ENCODE data around the gene C12orf42.

Gene C12orf42

DNA sequence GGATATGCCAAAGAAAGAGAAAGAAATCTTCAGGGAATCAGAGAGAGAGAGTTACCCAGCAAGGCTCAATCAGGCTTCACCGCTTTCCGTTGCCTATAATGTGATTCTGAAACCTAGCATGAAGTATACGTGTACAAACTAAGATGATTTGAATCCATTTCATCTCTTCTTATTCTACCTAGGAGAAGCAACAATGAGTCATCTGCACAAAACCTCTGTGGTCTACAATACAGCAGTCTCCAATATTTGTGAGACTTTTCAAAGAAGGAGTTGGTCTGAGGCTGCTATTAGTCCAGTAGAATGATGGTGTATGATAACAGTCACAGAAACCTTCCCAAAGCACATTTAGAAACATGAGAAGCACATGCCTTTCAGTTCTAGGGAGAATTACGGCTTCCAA is 141.9 kb downstream of the C12orf42 start:
- Histone ChIP-seq H3K4me3 (replicated peaks; ENCODE audit: low read depth, low read length) (no peak overlapping the region), H3K27me3 (replicated peaks; ENCODE audit: control insufficient read depth, insufficient read depth, low read length) (no peaks in the 10 kb centered on the region), H3K36me3 (ENCODE audit: control insufficient read depth, insufficient read depth, low read length) (no peaks in the 10 kb centered on the region)
- DNase-seq (ENCODE audit: extremely low read depth, insufficient read length), result no peak
- TF ChIP-seq, protein P1, sequence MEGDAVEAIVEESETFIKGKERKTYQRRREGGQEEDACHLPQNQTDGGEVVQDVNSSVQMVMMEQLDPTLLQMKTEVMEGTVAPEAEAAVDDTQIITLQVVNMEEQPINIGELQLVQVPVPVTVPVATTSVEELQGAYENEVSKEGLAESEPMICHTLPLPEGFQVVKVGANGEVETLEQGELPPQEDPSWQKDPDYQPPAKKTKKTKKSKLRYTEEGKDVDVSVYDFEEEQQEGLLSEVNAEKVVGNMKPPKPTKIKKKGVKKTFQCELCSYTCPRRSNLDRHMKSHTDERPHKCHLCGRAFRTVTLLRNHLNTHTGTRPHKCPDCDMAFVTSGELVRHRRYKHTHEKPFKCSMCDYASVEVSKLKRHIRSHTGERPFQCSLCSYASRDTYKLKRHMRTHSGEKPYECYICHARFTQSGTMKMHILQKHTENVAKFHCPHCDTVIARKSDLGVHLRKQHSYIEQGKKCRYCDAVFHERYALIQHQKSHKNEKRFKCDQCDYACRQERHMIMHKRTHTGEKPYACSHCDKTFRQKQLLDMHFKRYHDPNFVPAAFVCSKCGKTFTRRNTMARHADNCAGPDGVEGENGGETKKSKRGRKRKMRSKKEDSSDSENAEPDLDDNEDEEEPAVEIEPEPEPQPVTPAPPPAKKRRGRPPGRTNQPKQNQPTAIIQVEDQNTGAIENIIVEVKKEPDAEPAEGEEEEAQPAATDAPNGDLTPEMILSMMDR (IDR thresholded peaks at IDR 0.05; ENCODE audit: insufficient read depth, low read length, poor library complexity, severe bottlenecking), result no peak

- H3K36me3 ChIP-seq (ENCODE audit: control insufficient read depth, insufficient read depth, low read length), result no peaks in the 10 kb centered on the region
- H3K27me3 ChIP-seq (replicated peaks; ENCODE audit: control insufficient read depth, insufficient read depth, low read length), result no peaks in the 10 kb centered on the region
- H3K4me3 ChIP-seq (replicated peaks; ENCODE audit: low read depth, low read length), result no peak overlapping the region
- DNase-seq (ENCODE audit: extremely low read depth, insufficient read length), result no peak
- TF ChIP-seq, protein P1 (IDR thresholded peaks at IDR 0.05; ENCODE audit: insufficient read depth, low read length, poor library complexity, severe bottlenecking), result no peak
Observed at GRCh38 chr12:103350116-103350515, 145.7 kb downstream of the C12orf42 start.

DNA sequence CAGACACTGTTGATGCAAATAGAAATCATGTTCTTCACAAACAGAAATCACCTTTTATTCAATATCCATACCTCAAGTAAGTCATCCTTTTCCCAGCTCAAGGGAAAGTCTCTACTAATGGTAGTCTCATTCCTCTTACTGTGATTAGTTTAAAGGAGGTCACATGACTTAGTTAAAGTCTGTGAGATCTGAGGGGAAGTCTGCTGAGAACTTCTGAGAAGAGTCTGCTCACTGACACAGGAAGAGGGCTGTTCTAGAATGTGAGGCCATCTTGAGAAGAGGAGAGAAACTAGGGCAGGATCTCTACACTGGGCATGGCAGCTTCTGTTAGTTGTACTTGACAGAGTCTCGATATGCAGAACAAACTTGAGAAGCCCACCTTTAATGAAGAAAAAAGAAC is 146.8 kb downstream of the C12orf42 start:
- H3K36me3 ChIP-seq (ENCODE audit: control insufficient read depth, insufficient read depth, low read length), result no peaks in the 10 kb centered on the region
- H3K4me3 ChIP-seq (replicated peaks; ENCODE audit: low read depth, low read length), result no peak overlapping the region
- TF ChIP-seq, protein P1 (IDR thresholded peaks at IDR 0.05; ENCODE audit: insufficient read depth, low read length, poor library complexity, severe bottlenecking), result no peak
- DNase-seq (ENCODE audit: extremely low read depth, insufficient read length), result no peak
- H3K27me3 ChIP-seq (replicated peaks; ENCODE audit: control insufficient read depth, insufficient read depth, low read length), result no peaks in the 10 kb centered on the region

DNA sequence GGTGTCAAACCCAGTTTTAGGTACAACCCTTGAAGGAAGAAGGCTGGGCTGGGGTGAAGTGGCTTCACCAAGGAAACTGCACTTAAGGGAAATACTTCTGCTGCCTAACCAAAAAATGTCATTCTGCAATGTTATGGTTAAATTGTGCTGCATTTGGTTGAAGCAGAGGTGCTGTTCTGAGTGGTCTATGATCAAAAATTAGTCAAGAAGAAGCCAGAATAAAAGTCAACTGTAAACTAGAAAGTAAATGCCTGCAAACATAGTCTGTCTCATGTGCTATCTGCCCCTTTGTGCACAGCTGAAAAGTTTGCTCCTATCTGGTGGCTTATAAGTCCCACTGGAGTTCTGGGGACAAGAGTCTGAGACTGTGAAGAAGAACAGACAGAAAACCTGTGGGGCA is 158.8 kb downstream of the C12orf42 start:
- no peaks in the 10 kb centered on the region for H3K36me3 ChIP-seq (ENCODE audit: control insufficient read depth, insufficient read depth, low read length)
- DNase-seq (ENCODE audit: extremely low read depth, insufficient read length), result no peak
- no peak overlapping the region for H3K4me3 ChIP-seq (replicated peaks; ENCODE audit: low read depth, low read length)
- TF ChIP-seq, protein P1 (IDR thresholded peaks at IDR 0.05; ENCODE audit: insufficient read depth, low read length, poor library complexity, severe bottlenecking), result no peak
- no peaks in the 10 kb centered on the region for H3K27me3 ChIP-seq (replicated peaks; ENCODE audit: control insufficient read depth, insufficient read depth, low read length)

DNA sequence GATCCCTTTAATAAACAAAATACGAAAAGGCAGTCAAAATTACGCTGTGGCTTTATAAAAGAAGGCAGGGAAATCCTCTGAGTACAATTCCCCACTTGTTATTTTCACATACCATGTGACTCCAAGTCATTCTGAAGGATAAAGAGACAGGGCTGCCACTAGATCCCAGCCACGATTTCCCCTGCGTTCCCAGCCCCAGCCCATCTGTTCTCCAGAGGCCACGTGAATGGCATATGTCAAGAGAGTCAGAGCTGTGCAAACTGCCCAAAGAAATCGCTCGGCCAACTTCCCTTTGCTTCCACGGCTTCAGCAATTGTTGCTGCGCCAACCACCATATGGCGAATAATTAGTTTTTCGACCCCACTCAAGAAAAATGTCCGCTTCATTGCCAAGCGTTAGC is 161.3 kb downstream of the C12orf42 start:
- Histone ChIP-seq H3K4me3 (replicated peaks; ENCODE audit: low read depth, low read length) (no peak overlapping the region), H3K36me3 (ENCODE audit: control insufficient read depth, insufficient read depth, low read length) (no peaks in the 10 kb centered on the region), H3K27me3 (replicated peaks; ENCODE audit: control insufficient read depth, insufficient read depth, low read length) (no peaks in the 10 kb centered on the region)
- no peak for DNase-seq (ENCODE audit: extremely low read depth, insufficient read length)
- TF ChIP-seq, protein P1 (IDR thresholded peaks at IDR 0.05; ENCODE audit: insufficient read depth, low read length, poor library complexity, severe bottlenecking), result no peak

GRCh38 chr12:103333676-103334075 is 162.1 kb downstream of the C12orf42 start:
- no peaks in the 10 kb centered on the region for H3K36me3 ChIP-seq (ENCODE audit: control insufficient read depth, insufficient read depth, low read length)
- H3K27me3 ChIP-seq (replicated peaks; ENCODE audit: control insufficient read depth, insufficient read depth, low read length), result no peaks in the 10 kb centered on the region
- no peak for DNase-seq (ENCODE audit: extremely low read depth, insufficient read length)
- TF ChIP-seq, protein P1 (IDR thresholded peaks at IDR 0.05; ENCODE audit: insufficient read depth, low read length, poor library complexity, severe bottlenecking), result no peak
- H3K4me3 ChIP-seq (replicated peaks; ENCODE audit: low read depth, low read length), result no peak overlapping the region

All from GM06990 (cell line).